Cardiac fibroblast (primary cell): Measurements from ENCODE around the gene SCARB1.
"Not testable (repeated sequence)": the region's sequence is repeated elsewhere in the genome, so short reads cannot be mapped to it uniquely, and the experiment has no call there.

ENCODE experiments used
- DNase-seq, 2 donors: peaks; one replicate each; pipeline versions ENCODE4 v3.0.0 to v3.0.0-alpha.2; 2010; ENCODE audit warnings: low read depth in 2 of 2
- H3K4me3 ChIP-seq, 2 donors: replicated peaks in 1 of 2; 1 replicate in 1 of 2; 2 replicates in 1 of 2; pipeline ENCODE4 v1.5.1; 2011; ENCODE audit warnings: low read depth in 2 of 2, low read length in 2 of 2, mild to moderate bottlenecking in 2 of 2, moderate library complexity in 1 of 2
- CTCF ChIP-seq: IDR thresholded peaks from one replicate; pipeline ENCODE4 v1.5.1; 2011; ENCODE audit warnings: low read depth, mild to moderate bottlenecking, low read length, inconsistent platforms

SCARB1 gene

GRCh38 chr12:124904306-124905098 is 40.8 kb upstream of the SCARB1 start:
- no peak for TF ChIP-seq CTCF
- H3K4me3 ChIP-seq, result peak overlapping the region; percentile 8 to 18
- peak; percentile 91 to 95 for DNase-seq

GRCh38 chr12:124902916-124903315 is 39.3 kb upstream of the SCARB1 start:
- H3K4me3 ChIP-seq, result no peak overlapping the region
- no peak for DNase-seq
- no peak for TF ChIP-seq CTCF

- no peak for TF ChIP-seq CTCF
- DNase-seq, result no peak
- no peak overlapping the region for H3K4me3 ChIP-seq
Measured at GRCh38 chr12:124901003-124901402, 37.3 kb upstream of the SCARB1 start.

GRCh38 chr12:124900345-124900795 is 36.7 kb upstream of the SCARB1 start:
- H3K4me3 ChIP-seq, DNase-seq: not testable (repeated sequence)

- DNase-seq, result no peak
- TF ChIP-seq CTCF, result no peak
- H3K4me3 ChIP-seq, result no peak overlapping the region
Measured at GRCh38 chr12:124898923-124899294, 35.2 kb upstream of the SCARB1 start.

GRCh38 chr12:124898200-124898922 is 34.7 kb upstream of the SCARB1 start:
- no peak overlapping the region for H3K4me3 ChIP-seq
- peak in 1 of 2 donors; percentile 40 for DNase-seq
- peak; percentile 51 for TF ChIP-seq CTCF

GRCh38 chr12:124896461-124896860 is 32.8 kb upstream of the SCARB1 start:
- no peak overlapping the region for H3K4me3 ChIP-seq
- no peak for TF ChIP-seq CTCF
- no peak for DNase-seq
